ENCODE results near the gene ANKRD30B.
"Not testable (repeated sequence)": the region's sequence is repeated elsewhere in the genome, so short reads cannot be mapped to it uniquely, and the experiment has no call there.

ANKRD30B gene

DNA sequence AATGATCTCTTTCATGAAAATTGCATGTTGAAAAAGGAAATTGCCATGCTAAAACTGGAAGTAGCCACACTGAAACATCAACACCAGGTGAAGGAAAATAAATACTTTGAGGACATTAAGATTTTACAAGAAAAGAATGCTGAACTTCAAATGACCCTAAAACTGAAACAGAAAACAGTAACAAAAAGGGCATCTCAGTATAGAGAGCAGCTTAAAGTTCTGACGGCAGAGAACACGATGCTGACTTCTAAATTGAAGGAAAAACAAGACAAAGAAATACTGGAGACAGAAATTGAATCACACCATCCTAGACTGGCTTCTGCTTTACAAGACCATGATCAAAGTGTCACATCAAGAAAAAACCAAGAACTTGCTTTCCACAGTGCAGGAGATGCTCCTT, 103.6 kb downstream of the ANKRD30B start:
- no CpG with 5 or more reads among the region's 2 CpGs for WGBS, 2 experiments
- H3K27ac ChIP-seq (ENCODE audit: insufficient read depth, low read depth, low read length, poor library complexity, severe bottlenecking); H3K27me3 ChIP-seq (ENCODE audit: control insufficient read depth, insufficient read depth, low read length, poor library complexity, severe bottlenecking); H3K4me3 ChIP-seq (ENCODE audit: insufficient read depth, low read depth, low read length); H3K4me1 ChIP-seq (ENCODE audit: control insufficient read depth, insufficient read depth, low read length); H3K36me3 ChIP-seq (ENCODE audit: control insufficient read depth, insufficient read depth, low read length); H3K9me3 ChIP-seq (ENCODE audit: control insufficient read depth, low read length): not testable (repeated sequence)

DNA sequence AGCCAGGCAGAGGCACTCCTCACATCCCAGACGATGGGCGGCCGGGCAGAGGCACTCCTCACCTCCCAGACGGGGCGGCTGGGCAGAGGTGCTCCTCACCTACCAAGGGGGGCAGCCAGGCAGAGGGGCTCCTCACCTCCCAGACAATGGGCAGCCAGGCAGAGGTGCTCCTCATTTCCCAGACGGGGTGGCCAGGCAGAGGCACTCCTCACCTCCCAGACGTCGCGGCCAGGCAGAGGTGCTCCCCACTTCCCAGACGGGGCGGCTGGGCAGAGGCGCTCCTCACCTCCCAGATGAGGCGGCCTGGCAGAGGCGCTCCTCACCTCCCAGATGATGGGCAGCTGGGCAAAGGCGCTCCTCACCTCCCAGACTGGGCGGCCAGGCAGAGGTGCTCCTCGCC, 107.7 kb downstream of the ANKRD30B start:
- not testable (repeated sequence) for H3K4me1 ChIP-seq (ENCODE audit: control insufficient read depth, insufficient read depth, low read length); H3K4me3 ChIP-seq (ENCODE audit: insufficient read depth, low read depth, low read length); H3K27me3 ChIP-seq (ENCODE audit: control insufficient read depth, insufficient read depth, low read length, poor library complexity, severe bottlenecking); H3K36me3 ChIP-seq (ENCODE audit: control insufficient read depth, insufficient read depth, low read length); H3K9me3 ChIP-seq (ENCODE audit: control insufficient read depth, low read length); H3K27ac ChIP-seq (ENCODE audit: insufficient read depth, low read depth, low read length, poor library complexity, severe bottlenecking)
- WGBS, 2 experiments, result 77 to 78% methylated on average over 8 to 9 of the region's 17 CpGs

GRCh38 chr18:14856256-14856655, 108.3 kb downstream of the ANKRD30B start:
- H3K4me3 ChIP-seq (ENCODE audit: insufficient read depth, low read depth, low read length); H3K27me3 ChIP-seq (ENCODE audit: control insufficient read depth, insufficient read depth, low read length, poor library complexity, severe bottlenecking); H3K9me3 ChIP-seq (ENCODE audit: control insufficient read depth, low read length); H3K4me1 ChIP-seq (ENCODE audit: control insufficient read depth, insufficient read depth, low read length); H3K36me3 ChIP-seq (ENCODE audit: control insufficient read depth, insufficient read depth, low read length); H3K27ac ChIP-seq (ENCODE audit: insufficient read depth, low read depth, low read length, poor library complexity, severe bottlenecking): not testable (repeated sequence)
- 100% methylated on average over 5 of the region's 20 CpGs; no CpG with 5 or more reads in 1 of the 2 experiments for WGBS, 2 experiments

DNA sequence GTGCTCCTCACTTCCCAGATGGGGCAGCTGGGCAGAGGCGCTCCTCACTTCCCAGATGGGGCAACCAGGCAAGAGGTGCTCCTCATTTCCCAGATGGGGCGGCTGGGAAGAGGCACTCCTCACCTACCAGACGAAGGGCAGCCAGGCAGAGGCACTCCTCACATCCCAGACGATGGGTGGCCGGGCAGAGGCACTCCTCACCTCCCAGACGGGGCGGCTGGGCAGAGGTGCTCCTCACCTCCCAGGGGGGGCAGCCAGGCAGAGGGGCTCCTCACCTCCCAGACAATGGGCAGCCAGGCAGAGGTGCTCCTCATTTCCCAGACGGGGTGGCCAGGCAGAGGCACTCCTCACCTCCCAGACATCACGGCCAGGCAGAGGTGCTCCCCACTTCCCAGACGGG, 110.5 kb downstream of the ANKRD30B start:
- WGBS, 2 experiments, result no CpG with 5 or more reads among the region's 10 CpGs
- not testable (repeated sequence) for H3K4me1 ChIP-seq (ENCODE audit: control insufficient read depth, insufficient read depth, low read length); H3K4me3 ChIP-seq (ENCODE audit: insufficient read depth, low read depth, low read length); H3K27me3 ChIP-seq (ENCODE audit: control insufficient read depth, insufficient read depth, low read length, poor library complexity, severe bottlenecking); H3K9me3 ChIP-seq (ENCODE audit: control insufficient read depth, low read length); H3K36me3 ChIP-seq (ENCODE audit: control insufficient read depth, insufficient read depth, low read length); H3K27ac ChIP-seq (ENCODE audit: insufficient read depth, low read depth, low read length, poor library complexity, severe bottlenecking)

DNA sequence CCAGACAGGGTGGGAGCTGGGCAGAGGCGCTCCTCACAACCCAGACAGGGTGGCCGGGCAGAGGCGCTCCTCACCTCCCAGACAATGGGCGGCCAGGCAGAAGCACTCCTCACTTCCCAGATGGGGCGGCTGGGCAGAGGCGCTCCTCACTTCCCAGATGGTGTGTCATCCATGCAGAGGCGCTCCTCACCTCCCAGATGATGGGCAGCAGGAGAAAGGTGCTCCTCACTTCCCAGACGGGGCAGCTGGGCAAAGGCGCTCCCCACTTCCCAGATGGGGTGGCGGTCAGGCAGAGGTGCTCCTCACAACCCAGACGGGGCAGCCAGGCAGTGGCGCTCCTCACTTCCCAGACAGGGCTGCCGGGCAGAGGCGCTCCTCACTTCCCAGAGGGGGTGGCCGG, 112.0 kb downstream of the ANKRD30B start:
- not testable (repeated sequence) for H3K4me1 ChIP-seq (ENCODE audit: control insufficient read depth, insufficient read depth, low read length); H3K27ac ChIP-seq (ENCODE audit: insufficient read depth, low read depth, low read length, poor library complexity, severe bottlenecking); H3K27me3 ChIP-seq (ENCODE audit: control insufficient read depth, insufficient read depth, low read length, poor library complexity, severe bottlenecking); H3K36me3 ChIP-seq (ENCODE audit: control insufficient read depth, insufficient read depth, low read length); H3K9me3 ChIP-seq (ENCODE audit: control insufficient read depth, low read length); H3K4me3 ChIP-seq (ENCODE audit: insufficient read depth, low read depth, low read length)
- WGBS, 2 experiments, result 83 to 84% methylated on average over 11 to 13 of the region's 15 CpGs

DNA sequence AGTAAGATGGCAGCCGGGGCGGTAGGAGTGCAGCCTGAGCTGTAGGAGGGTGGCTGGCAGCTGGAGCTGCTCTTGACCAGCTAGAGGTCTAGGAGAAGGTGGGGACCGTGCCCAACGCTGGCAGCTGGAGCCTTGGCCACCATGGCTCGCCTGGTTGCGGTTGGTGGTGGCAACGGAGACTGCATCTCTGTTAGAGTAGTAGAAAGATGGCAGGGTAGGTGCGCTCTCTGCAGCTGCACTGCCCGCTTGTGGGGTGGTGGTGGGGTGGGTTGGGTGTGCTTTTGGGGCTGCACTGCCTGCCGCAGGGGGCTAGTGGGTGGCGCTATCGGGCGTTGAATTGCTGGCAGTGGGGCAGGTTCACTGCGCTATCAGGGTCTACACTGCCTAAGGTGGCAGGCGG, 118.5 kb downstream of the ANKRD30B start:
- 84 to 87% methylated on average over 15 of the region's 15 CpGs for WGBS, 2 experiments

GRCh38 chr18:14867988-14868387, 120.0 kb downstream of the ANKRD30B start:
- H3K27ac ChIP-seq (ENCODE audit: insufficient read depth, low read depth, low read length, poor library complexity, severe bottlenecking); H3K9me3 ChIP-seq (ENCODE audit: control insufficient read depth, low read length); H3K36me3 ChIP-seq (ENCODE audit: control insufficient read depth, insufficient read depth, low read length); H3K27me3 ChIP-seq (ENCODE audit: control insufficient read depth, insufficient read depth, low read length, poor library complexity, severe bottlenecking); H3K4me3 ChIP-seq (ENCODE audit: insufficient read depth, low read depth, low read length); H3K4me1 ChIP-seq (ENCODE audit: control insufficient read depth, insufficient read depth, low read length): not testable (repeated sequence)
- 84 to 88% methylated on average over 4 of the region's 4 CpGs for WGBS, 2 experiments

More for the DNA sequence above, 118.5 kb downstream of the ANKRD30B start:
- not testable (repeated sequence) for H3K27me3 ChIP-seq (ENCODE audit: control insufficient read depth, insufficient read depth, low read length, poor library complexity, severe bottlenecking); H3K4me3 ChIP-seq (ENCODE audit: insufficient read depth, low read depth, low read length); H3K27ac ChIP-seq (ENCODE audit: insufficient read depth, low read depth, low read length, poor library complexity, severe bottlenecking); H3K36me3 ChIP-seq (ENCODE audit: control insufficient read depth, insufficient read depth, low read length); H3K4me1 ChIP-seq (ENCODE audit: control insufficient read depth, insufficient read depth, low read length); H3K9me3 ChIP-seq (ENCODE audit: control insufficient read depth, low read length)

DNA sequence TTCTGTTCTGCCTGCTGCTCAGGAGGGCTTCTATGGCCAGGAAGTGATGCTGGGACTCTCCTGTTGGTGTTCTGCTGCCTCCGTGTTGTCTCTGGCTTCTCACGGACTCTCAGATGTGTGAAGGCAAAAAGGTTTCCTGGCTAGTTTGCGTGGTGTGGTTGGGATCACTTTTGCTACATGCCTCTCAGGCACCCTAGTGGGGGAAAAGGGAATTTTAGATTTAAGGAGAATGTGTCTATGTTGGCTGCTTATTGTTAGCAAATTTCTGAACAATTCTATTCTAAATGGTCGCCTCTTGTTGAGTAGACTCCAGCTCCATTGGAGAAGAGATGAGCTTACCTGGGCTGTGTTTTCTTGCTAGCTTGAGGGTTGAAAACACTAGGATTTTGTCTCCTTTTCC, 120.9 kb downstream of the ANKRD30B start:
- not testable (repeated sequence) for H3K27me3 ChIP-seq (ENCODE audit: control insufficient read depth, insufficient read depth, low read length, poor library complexity, severe bottlenecking); H3K36me3 ChIP-seq (ENCODE audit: control insufficient read depth, insufficient read depth, low read length); H3K27ac ChIP-seq (ENCODE audit: insufficient read depth, low read depth, low read length, poor library complexity, severe bottlenecking); H3K9me3 ChIP-seq (ENCODE audit: control insufficient read depth, low read length); H3K4me1 ChIP-seq (ENCODE audit: control insufficient read depth, insufficient read depth, low read length); H3K4me3 ChIP-seq (ENCODE audit: insufficient read depth, low read depth, low read length)
- WGBS, 2 experiments, result 80% methylated on average over 1 of the region's 4 CpGs

DNA sequence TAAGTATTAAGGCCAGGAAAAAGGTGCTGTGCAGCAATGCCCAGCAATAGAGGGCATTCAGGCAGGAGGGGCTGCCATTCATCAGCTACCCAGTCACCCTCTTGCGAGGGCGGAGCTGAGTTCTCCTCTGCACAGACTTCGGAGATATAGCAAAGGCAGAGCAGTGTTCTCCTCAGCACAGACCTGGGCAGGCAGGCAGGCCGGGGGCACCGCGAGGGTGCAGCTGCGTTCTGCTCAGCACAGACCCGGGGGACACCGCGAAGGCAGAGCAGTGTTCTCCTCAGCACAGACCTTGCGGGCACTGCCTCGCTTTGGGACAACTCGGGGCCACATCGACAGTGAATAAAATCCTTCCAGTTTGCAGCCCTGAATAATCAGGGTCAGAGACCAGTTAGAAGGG, 130.9 kb downstream of the ANKRD30B start:
- not testable (repeated sequence) for H3K9me3 ChIP-seq (ENCODE audit: control insufficient read depth, low read length); H3K36me3 ChIP-seq (ENCODE audit: control insufficient read depth, insufficient read depth, low read length); H3K27me3 ChIP-seq (ENCODE audit: control insufficient read depth, insufficient read depth, low read length, poor library complexity, severe bottlenecking); H3K4me3 ChIP-seq (ENCODE audit: insufficient read depth, low read depth, low read length); H3K4me1 ChIP-seq (ENCODE audit: control insufficient read depth, insufficient read depth, low read length); H3K27ac ChIP-seq (ENCODE audit: insufficient read depth, low read depth, low read length, poor library complexity, severe bottlenecking)
- WGBS, 2 experiments, result 76 to 85% methylated on average over 10 to 14 of the region's 14 CpGs

GRCh38 chr18:14900435-14900834, 152.5 kb downstream of the ANKRD30B start:
- H3K4me3 ChIP-seq (ENCODE audit: insufficient read depth, low read depth, low read length), result no peak overlapping the region
- H3K27me3 ChIP-seq (ENCODE audit: control insufficient read depth, insufficient read depth, low read length, poor library complexity, severe bottlenecking), result no peaks in the 10 kb centered on the region
- H3K4me1 ChIP-seq (ENCODE audit: control insufficient read depth, insufficient read depth, low read length), result no peaks in the 10 kb centered on the region
- no peaks in the 10 kb centered on the region for H3K36me3 ChIP-seq (ENCODE audit: control insufficient read depth, insufficient read depth, low read length)
- peaks cover 2% of the 10 kb centered on the region for H3K9me3 ChIP-seq (ENCODE audit: control insufficient read depth, low read length)
- H3K27ac ChIP-seq (ENCODE audit: insufficient read depth, low read depth, low read length, poor library complexity, severe bottlenecking), result no peak overlapping the region
- WGBS, 2 experiments, result 72 to 100% methylated on average over 1 of the region's 1 CpG
